Keratinocyte (primary cell): ENCODE results near the gene ARHGEF16.

Experiments
- EZH2 ChIP-seq: IDR thresholded peaks from one replicate; pipeline ENCODE4 v1.6.1; 2012; ENCODE audit warnings: inconsistent platforms, mild to moderate bottlenecking, low read length, moderate library complexity
- TF ChIP-seq, protein P1 (sequence below), 3 experiments: IDR thresholded peaks in 1 of 3; conservative IDR thresholded peaks in 1 of 3; optimal IDR thresholded peaks in 1 of 3; 2 replicates in 2 of 3; 3 replicates in 1 of 3; pipeline versions ENCODE3 to v1.5.1; 2011; ENCODE audit warnings: low read length in 3 of 3, mild to moderate bottlenecking in 3 of 3, moderate library complexity in 2 of 3, control low read depth in 1 of 3, inconsistent platforms in 1 of 3; ENCODE audit not compliant: insufficient read depth in 2 of 3; ENCODE audit errors: extremely low read depth in 1 of 3

DNA sequence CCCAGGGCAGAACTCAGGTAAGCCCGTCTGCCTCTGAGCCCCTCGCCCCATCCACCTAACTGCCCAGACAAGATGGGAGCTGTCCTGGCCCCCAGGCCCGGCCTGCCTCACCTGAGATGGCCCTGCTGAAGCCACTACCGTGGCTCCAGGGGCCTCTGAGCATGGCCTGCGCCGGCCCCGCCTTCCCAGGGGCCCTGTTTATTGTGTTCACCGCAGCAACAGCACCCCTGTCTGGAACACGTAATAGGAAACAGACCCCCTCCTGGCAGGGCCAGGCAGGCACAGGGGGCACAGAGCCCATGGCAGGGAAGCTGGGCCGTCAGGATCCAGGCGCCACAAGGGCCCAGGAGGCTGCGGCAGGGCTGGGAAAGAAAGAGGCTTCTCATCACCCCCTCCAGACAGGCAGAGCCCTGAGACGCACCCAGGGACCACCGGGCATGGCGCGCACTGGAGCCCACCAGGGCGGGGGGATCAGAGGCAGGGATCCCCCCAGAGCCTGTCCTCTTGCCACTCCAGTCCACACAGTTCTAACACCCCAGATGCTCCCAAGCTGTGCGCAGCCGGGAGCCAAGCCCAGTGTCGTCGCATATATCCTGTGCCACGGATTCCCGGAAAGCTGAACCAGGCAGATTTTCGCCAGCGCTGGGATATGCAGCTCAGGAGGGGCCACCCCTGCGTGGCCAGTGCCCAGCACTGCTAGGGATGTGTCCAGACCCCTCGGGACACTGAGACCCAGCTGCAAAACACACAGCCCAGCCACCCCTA, 62.6 kb downstream of the ARHGEF16 start:
- TF ChIP-seq, protein P1, sequence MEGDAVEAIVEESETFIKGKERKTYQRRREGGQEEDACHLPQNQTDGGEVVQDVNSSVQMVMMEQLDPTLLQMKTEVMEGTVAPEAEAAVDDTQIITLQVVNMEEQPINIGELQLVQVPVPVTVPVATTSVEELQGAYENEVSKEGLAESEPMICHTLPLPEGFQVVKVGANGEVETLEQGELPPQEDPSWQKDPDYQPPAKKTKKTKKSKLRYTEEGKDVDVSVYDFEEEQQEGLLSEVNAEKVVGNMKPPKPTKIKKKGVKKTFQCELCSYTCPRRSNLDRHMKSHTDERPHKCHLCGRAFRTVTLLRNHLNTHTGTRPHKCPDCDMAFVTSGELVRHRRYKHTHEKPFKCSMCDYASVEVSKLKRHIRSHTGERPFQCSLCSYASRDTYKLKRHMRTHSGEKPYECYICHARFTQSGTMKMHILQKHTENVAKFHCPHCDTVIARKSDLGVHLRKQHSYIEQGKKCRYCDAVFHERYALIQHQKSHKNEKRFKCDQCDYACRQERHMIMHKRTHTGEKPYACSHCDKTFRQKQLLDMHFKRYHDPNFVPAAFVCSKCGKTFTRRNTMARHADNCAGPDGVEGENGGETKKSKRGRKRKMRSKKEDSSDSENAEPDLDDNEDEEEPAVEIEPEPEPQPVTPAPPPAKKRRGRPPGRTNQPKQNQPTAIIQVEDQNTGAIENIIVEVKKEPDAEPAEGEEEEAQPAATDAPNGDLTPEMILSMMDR (optimal IDR thresholded peaks at IDR 0.05 in 1 of 3, IDR thresholded peaks at IDR 0.05 in 1 of 3, conservative IDR thresholded peaks at IDR 0.05 in 1 of 3; ENCODE audit: extremely low read depth in 1 of 3, insufficient read depth in 2 of 3, low read length in 3 of 3): no peak
- TF ChIP-seq EZH2: no peak
